ENCODE results near the gene OR10AG1. TPM values are rescaled to one million over a fixed set of nuclear protein-coding genes. Genes with fewer than 3 reads are reported as not detected.

The OR10AG1 gene, protein sequence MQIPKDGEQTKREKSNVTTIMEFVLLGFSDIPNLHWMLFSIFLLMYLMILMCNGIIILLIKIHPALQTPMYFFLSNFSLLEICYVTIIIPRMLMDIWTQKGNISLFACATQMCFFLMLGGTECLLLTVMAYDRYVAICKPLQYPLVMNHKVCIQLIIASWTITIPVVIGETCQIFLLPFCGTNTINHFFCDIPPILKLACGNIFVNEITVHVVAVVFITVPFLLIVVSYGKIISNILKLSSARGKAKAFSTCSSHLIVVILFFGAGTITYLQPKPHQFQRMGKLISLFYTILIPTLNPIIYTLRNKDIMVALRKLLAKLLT
- not detected for polyA plus RNA-seq (2013, experiment 1 of 4)
- not detected for polyA plus RNA-seq (2013, experiment 2 of 4)
- polyA plus RNA-seq (2013, experiment 3 of 4): not detected
- not detected for polyA plus RNA-seq (2013, experiment 4 of 4)

DNA sequence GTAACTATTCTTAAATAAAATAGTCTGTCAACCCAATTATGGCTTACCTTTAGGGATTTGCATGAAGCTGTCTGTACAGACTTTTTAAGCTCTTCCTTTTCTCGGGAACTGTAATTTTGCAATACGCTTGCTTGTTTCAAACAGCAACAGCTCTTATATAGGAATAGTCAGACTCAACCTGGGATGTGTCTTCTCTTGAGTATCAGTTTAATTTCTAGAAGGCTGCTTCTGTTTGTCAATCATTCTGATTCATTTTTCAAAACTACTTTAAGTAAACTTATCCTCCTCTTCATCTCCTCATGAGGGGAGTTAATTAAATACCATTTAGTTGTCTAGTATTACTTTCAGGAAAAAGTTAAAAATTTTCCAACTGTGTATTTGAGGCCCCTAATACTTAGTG lies at the start of gene OR10AG1:
OR10AG1 (minus strand) TSS at position 101 of the 400 bp plus-strand sequence; CDS start at position 63, 38 bp downstream.
- Histone ChIP-seq H3K36me3 (ENCODE audit: control insufficient read depth, insufficient read depth, low read length) (no peaks in the 10 kb centered on the region), H3K4me1 (ENCODE audit: control insufficient read depth, insufficient read depth, low read length) (no peaks in the 10 kb centered on the region), H3K9me3 (ENCODE audit: control insufficient read depth, low read length) (no peaks in the 10 kb centered on the region), H3K4me3 (ENCODE audit: insufficient read depth, low read depth, low read length) (no peak within 1 kb of the TSS), H3K27ac (ENCODE audit: insufficient read depth, low read depth, low read length, poor library complexity, severe bottlenecking) (no peak within 1 kb of the TSS), H3K27me3 (ENCODE audit: control insufficient read depth, insufficient read depth, low read length, poor library complexity, severe bottlenecking) (no peaks in the 10 kb centered on the region)
- WGBS, 2 experiments: 97 to 100% methylated on average over 2 of the region's 2 CpGs

DNA sequence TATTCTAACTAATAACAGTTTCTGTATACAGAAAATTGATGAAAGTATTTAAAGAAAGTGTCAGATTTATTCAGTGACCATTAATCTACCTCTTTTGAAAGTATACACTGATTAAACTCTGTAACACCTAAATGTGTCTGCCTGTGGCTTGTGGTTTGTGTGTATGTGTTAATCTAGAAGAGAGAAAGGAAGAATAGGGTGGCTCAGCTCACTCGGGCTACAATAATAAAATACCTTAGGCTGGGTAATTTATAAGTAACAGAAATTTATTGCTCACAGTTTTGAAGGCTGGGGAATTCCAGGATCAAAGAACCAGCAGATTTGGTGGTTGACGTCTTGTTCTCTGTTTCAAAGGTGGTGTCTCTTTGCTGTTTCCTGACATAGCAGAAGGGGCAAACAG lies 44.1 kb upstream of the OR10AG1 start:
- Histone ChIP-seq H3K27me3 (ENCODE audit: control insufficient read depth, insufficient read depth, low read length, poor library complexity, severe bottlenecking) (no peaks in the 10 kb centered on the region), H3K4me1 (ENCODE audit: control insufficient read depth, insufficient read depth, low read length) (no peaks in the 10 kb centered on the region), H3K4me3 (ENCODE audit: insufficient read depth, low read depth, low read length) (no peak overlapping the region), H3K9me3 (ENCODE audit: control insufficient read depth, low read length) (no peaks in the 10 kb centered on the region), H3K27ac (ENCODE audit: insufficient read depth, low read depth, low read length, poor library complexity, severe bottlenecking) (no peak overlapping the region), H3K36me3 (ENCODE audit: control insufficient read depth, insufficient read depth, low read length) (no peaks in the 10 kb centered on the region)
- 88 to 94% methylated on average over 2 of the region's 2 CpGs for WGBS, 2 experiments

DNA sequence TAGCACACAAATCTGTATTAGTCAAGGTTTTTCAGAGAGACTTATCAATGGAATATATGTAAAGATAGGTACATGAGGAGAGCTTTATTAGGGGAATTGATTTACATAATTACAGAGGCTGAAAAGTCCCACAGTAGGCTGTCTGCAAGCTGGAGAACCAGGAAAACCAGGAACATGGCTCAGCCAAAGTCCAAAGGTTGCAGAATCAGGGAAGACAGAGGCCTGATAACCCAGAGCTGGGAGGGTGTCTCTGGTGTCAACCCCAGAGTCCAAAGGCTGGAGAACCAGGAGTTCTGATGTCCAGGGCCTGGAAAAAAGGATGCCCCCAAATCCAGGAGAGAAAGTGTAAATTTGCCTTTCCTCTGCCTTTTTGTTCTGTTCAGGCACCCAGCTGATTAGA lies 41.0 kb upstream of the OR10AG1 start:
- no peaks in the 10 kb centered on the region for H3K4me1 ChIP-seq (ENCODE audit: control insufficient read depth, insufficient read depth, low read length)
- no peaks in the 10 kb centered on the region for H3K36me3 ChIP-seq (ENCODE audit: control insufficient read depth, insufficient read depth, low read length)
- no peak overlapping the region for H3K27ac ChIP-seq (ENCODE audit: insufficient read depth, low read depth, low read length, poor library complexity, severe bottlenecking)
- H3K9me3 ChIP-seq (ENCODE audit: control insufficient read depth, low read length): no peaks in the 10 kb centered on the region
- H3K4me3 ChIP-seq (ENCODE audit: insufficient read depth, low read depth, low read length): no peak overlapping the region
- H3K27me3 ChIP-seq (ENCODE audit: control insufficient read depth, insufficient read depth, low read length, poor library complexity, severe bottlenecking): no peaks in the 10 kb centered on the region

DNA sequence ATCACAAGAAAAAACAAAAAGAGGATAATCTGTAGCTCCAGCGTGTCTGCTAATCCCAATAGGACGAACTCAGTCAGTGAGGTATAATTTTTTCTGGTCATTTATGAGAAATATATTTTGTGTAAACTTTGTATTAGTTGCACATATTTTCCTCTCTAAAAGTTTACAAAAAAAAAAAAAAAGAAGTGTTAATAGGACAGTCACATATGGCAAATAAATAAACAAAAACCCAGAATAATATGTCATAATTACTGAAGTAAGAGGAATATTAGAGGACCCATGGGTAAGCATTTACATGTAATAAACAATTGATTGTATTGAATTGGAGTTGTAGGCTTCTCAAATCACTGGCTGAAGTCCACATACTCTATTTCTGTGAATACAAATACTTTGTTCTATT lies 24.8 kb upstream of the OR10AG1 start, which contains the start of gene OR5F1:
OR5F1 (minus strand) TSS at position 101 of the 400 bp plus-strand sequence; CDS start at position 101, 0 bp downstream.
- 100% methylated on average over 2 of the region's 2 CpGs for WGBS, 2 experiments
- no peaks in the 10 kb centered on the region for H3K9me3 ChIP-seq (ENCODE audit: control insufficient read depth, low read length)
- H3K4me1 ChIP-seq (ENCODE audit: control insufficient read depth, insufficient read depth, low read length): no peaks in the 10 kb centered on the region
- no peaks in the 10 kb centered on the region for H3K27me3 ChIP-seq (ENCODE audit: control insufficient read depth, insufficient read depth, low read length, poor library complexity, severe bottlenecking)
- H3K4me3 ChIP-seq (ENCODE audit: insufficient read depth, low read depth, low read length): no peak within 1 kb of the TSS
- no peak within 1 kb of the TSS for H3K27ac ChIP-seq (ENCODE audit: insufficient read depth, low read depth, low read length, poor library complexity, severe bottlenecking)
- no peaks in the 10 kb centered on the region for H3K36me3 ChIP-seq (ENCODE audit: control insufficient read depth, insufficient read depth, low read length)

DNA sequence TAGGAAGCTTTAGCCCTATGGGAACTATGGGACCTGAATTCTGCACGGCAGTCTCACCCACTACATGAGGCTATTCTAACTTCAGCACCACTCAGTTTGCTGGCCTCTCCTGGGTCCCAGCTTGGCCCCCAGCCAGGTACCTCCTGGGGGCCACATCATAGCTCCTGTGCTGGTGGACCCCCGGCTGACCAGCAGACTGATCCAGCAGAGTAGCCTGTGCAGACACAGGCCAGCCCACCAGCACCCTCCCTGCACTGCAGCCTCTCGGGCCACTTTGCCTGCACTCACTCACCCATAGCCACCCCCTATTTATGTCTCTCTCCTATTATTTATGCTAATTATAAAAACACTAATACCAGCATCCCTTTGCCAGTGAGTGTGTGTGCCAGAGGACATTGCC lies 1.2 kb upstream of the OR10AG1 start:
- Histone ChIP-seq H3K36me3 (ENCODE audit: control insufficient read depth, insufficient read depth, low read length) (no peaks in the 10 kb centered on the region), H3K4me3 (ENCODE audit: insufficient read depth, low read depth, low read length) (no peak overlapping the region), H3K27ac (ENCODE audit: insufficient read depth, low read depth, low read length, poor library complexity, severe bottlenecking) (no peak overlapping the region), H3K9me3 (ENCODE audit: control insufficient read depth, low read length) (no peaks in the 10 kb centered on the region), H3K4me1 (ENCODE audit: control insufficient read depth, insufficient read depth, low read length) (no peaks in the 10 kb centered on the region), H3K27me3 (ENCODE audit: control insufficient read depth, insufficient read depth, low read length, poor library complexity, severe bottlenecking) (no peaks in the 10 kb centered on the region)
- WGBS, 2 experiments: 89 to 95% methylated on average over 3 of the region's 3 CpGs

DNA sequence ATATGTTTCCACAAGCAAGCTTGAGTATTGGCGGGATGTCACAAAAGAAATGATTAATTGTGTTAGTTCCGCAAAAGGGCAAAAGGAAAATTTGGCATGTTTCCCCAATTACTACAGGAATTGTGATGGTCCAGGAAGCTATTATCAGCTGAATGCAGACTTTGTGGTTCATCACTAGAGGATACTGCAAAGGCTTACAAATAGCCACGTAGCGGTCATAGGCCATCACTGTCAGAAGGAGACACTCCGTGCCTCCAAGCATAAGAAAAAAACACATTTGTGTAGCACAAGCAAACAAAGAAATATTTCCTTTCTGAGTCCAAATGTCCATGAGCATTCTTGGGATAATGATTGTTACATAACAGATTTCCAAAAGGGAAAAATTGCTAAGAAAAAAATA lies 1.8 kb downstream of the OR10AG1 start:
- Histone ChIP-seq H3K4me1 (ENCODE audit: control insufficient read depth, insufficient read depth, low read length) (no peaks in the 10 kb centered on the region), H3K27ac (ENCODE audit: insufficient read depth, low read depth, low read length, poor library complexity, severe bottlenecking) (no peak overlapping the region)
- WGBS, 2 experiments: 94 to 97% methylated on average over 5 of the region's 5 CpGs

DNA sequence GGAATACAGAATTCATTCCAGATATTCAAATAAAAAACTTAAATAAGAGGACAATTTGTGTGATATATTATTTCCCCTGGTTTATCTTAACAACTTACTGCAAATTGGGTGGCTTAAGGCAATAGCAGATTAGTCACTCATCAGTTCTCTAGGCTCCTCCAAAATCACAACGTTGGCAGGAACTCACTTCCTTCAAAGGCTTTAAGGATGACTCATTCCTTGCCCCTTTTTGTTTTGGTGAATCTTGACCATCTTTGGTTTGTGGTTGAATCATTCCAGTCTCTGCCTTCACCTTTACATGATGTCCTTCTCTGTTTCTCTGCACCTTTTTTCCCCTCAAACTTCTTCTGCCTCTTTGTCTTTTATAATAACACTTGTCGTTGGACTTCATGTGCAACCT lies 3.4 kb downstream of the OR10AG1 start:
- H3K4me1 ChIP-seq (ENCODE audit: control insufficient read depth, insufficient read depth, low read length): no peaks in the 10 kb centered on the region
- no peak overlapping the region for H3K4me3 ChIP-seq (ENCODE audit: insufficient read depth, low read depth, low read length)
- no peaks in the 10 kb centered on the region for H3K27me3 ChIP-seq (ENCODE audit: control insufficient read depth, insufficient read depth, low read length, poor library complexity, severe bottlenecking)
- H3K27ac ChIP-seq (ENCODE audit: insufficient read depth, low read depth, low read length, poor library complexity, severe bottlenecking): no peak overlapping the region
- no peaks in the 10 kb centered on the region for H3K36me3 ChIP-seq (ENCODE audit: control insufficient read depth, insufficient read depth, low read length)
- no peaks in the 10 kb centered on the region for H3K9me3 ChIP-seq (ENCODE audit: control insufficient read depth, low read length)
- WGBS, 2 experiments: 39 to 78% methylated on average over 2 of the region's 2 CpGs

More for the DNA sequence above, 1.8 kb downstream of the OR10AG1 start:
- Histone ChIP-seq H3K36me3 (ENCODE audit: control insufficient read depth, insufficient read depth, low read length) (no peaks in the 10 kb centered on the region), H3K4me3 (ENCODE audit: insufficient read depth, low read depth, low read length) (no peak overlapping the region), H3K9me3 (ENCODE audit: control insufficient read depth, low read length) (no peaks in the 10 kb centered on the region), H3K27me3 (ENCODE audit: control insufficient read depth, insufficient read depth, low read length, poor library complexity, severe bottlenecking) (no peaks in the 10 kb centered on the region)

DNA sequence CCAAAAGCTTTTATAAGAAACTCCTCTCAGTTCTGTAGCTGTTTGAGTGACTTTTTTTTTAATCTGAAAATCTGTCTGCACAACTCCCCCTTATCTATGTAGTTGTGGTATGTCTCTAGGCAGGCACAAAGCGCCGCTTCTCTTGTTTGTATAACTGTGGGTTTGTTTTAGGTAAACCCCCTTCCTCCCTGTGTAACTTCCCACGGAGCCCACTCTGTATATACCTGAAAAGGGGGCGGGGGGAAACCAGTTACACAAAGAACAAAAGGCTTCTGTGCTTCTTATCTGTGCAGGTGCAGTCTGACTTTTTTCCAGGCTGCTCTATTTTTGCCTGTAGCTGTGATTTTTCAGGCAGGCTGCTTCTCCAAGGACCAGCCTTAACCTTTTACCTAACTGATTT lies 13.2 kb downstream of the OR10AG1 start:
- Histone ChIP-seq H3K4me3 (ENCODE audit: insufficient read depth, low read depth, low read length) (no peak overlapping the region), H3K4me1 (ENCODE audit: control insufficient read depth, insufficient read depth, low read length) (no peaks in the 10 kb centered on the region), H3K9me3 (ENCODE audit: control insufficient read depth, low read length) (no peaks in the 10 kb centered on the region), H3K36me3 (ENCODE audit: control insufficient read depth, insufficient read depth, low read length) (no peaks in the 10 kb centered on the region), H3K27ac (ENCODE audit: insufficient read depth, low read depth, low read length, poor library complexity, severe bottlenecking) (no peak overlapping the region), H3K27me3 (ENCODE audit: control insufficient read depth, insufficient read depth, low read length, poor library complexity, severe bottlenecking) (no peaks in the 10 kb centered on the region)
- 94 to 98% methylated on average over 2 to 4 of the region's 4 CpGs for WGBS, 2 experiments

DNA sequence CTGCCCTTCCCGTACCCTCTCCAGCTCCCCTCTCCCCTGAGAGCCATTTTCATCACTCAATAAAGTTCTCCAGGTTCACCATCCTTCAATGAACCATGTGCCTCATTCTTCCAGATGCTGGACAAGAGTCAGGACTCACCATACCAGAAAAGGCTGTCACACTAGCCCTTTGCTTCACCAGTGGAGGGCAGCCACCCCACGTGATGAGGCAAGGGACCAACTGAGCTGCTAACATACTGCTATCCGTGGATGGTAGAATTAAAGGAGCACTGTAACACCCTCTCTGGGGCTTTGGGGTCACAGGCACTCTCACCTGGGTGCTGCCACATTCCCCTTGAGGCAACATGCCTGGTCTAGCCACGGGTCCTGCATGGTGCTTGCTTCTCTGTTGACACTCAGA lies 20.4 kb downstream of the OR10AG1 start:
- Histone ChIP-seq H3K4me1 (ENCODE audit: control insufficient read depth, insufficient read depth, low read length) (no peaks in the 10 kb centered on the region), H3K27me3 (ENCODE audit: control insufficient read depth, insufficient read depth, low read length, poor library complexity, severe bottlenecking) (no peaks in the 10 kb centered on the region), H3K36me3 (ENCODE audit: control insufficient read depth, insufficient read depth, low read length) (no peaks in the 10 kb centered on the region), H3K9me3 (ENCODE audit: control insufficient read depth, low read length) (no peaks in the 10 kb centered on the region), H3K4me3 (ENCODE audit: insufficient read depth, low read depth, low read length) (no peak overlapping the region), H3K27ac (ENCODE audit: insufficient read depth, low read depth, low read length, poor library complexity, severe bottlenecking) (no peak overlapping the region)
- 81 to 83% methylated on average over 4 of the region's 4 CpGs for WGBS, 2 experiments

DNA sequence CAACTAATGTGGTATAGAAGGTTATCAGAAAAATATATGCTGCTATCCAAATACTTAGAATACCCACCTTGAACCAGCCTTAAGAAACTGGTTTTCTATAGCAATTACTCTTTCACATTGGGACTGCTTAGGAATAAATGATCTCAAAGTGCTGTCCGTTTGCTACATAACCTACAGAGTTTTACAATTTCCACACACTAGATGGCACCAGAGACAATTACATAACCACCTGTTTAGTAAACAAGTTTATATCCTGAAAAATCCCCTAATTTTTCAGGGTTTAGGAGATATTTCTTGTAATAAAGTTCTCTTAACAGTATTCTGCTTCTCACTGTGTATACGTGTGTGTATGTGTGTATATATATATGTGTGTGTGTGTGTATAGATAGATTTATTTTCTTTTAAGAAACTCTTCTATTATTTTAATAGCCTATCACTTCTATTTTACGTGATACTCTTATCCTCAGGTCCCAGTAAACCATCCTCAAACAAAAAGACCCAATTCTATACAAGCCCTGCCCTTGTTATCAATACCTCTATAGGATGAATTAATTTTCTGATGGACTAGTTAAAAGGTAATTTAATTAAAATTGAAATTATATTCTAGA lies 26.9 kb downstream of the OR10AG1 start:
- Histone ChIP-seq H3K9me3 (ENCODE audit: control insufficient read depth, low read length) (no peaks in the 10 kb centered on the region), H3K27me3 (ENCODE audit: control insufficient read depth, insufficient read depth, low read length, poor library complexity, severe bottlenecking) (no peaks in the 10 kb centered on the region), H3K27ac (ENCODE audit: insufficient read depth, low read depth, low read length, poor library complexity, severe bottlenecking) (no peak overlapping the region), H3K36me3 (ENCODE audit: control insufficient read depth, insufficient read depth, low read length) (no peaks in the 10 kb centered on the region), H3K4me1 (ENCODE audit: control insufficient read depth, insufficient read depth, low read length) (no peaks in the 10 kb centered on the region), H3K4me3 (ENCODE audit: insufficient read depth, low read depth, low read length) (no peak overlapping the region)
- WGBS, 2 experiments: 8 to 12% methylated on average over 1 of the region's 3 CpGs
